IPS-NIHi7 (cell line): Measurements from ENCODE around the gene PCDH15.
A peak's percentile ranks its signal among the peaks of the same experiment; 100 is the strongest.

Source experiments
- DNase-seq: peaks from one replicate; pipeline ENCODE4 v3.0.0; 2012; ENCODE audit warnings: mixed read lengths; ENCODE audit errors: extremely low spot score

Gene PCDH15

GRCh38 chr10:54130394-54130793 lies 670.6 kb downstream of the PCDH15 start:
- no peak for DNase-seq

GRCh38 chr10:54125098-54125747 lies 675.8 kb downstream of the PCDH15 start:
- DNase-seq = no peak

GRCh38 chr10:54124209-54124885 lies 676.7 kb downstream of the PCDH15 start:
- DNase-seq = no peak

- DNase-seq = no peak
Observed at GRCh38 chr10:54120806-54121205, 680.2 kb downstream of the PCDH15 start.

GRCh38 chr10:54108961-54109360 lies 692.1 kb downstream of the PCDH15 start:
- DNase-seq = no peak

- no peak for DNase-seq
Observed at GRCh38 chr10:54096892-54097291, 704.1 kb downstream of the PCDH15 start.

GRCh38 chr10:54094321-54094720 lies 706.7 kb downstream of the PCDH15 start:
- DNase-seq = peak; percentile 26

- DNase-seq = no peak
Observed at GRCh38 chr10:54091237-54091636, 709.8 kb downstream of the PCDH15 start.

GRCh38 chr10:54081950-54082349 lies 719.1 kb downstream of the PCDH15 start:
- DNase-seq = no peak

GRCh38 chr10:54067361-54067760 lies 733.7 kb downstream of the PCDH15 start:
- DNase-seq = no peak

GRCh38 chr10:54066646-54067045 lies 734.4 kb downstream of the PCDH15 start:
- no peak for DNase-seq

- no peak for DNase-seq
Observed at GRCh38 chr10:54065106-54065505, 735.9 kb downstream of the PCDH15 start.

GRCh38 chr10:54064215-54064614 lies 736.8 kb downstream of the PCDH15 start:
- no peak for DNase-seq

GRCh38 chr10:54063514-54063913 lies 737.5 kb downstream of the PCDH15 start:
- no peak for DNase-seq

- no peak for DNase-seq
Observed at GRCh38 chr10:54060572-54060971, 740.5 kb downstream of the PCDH15 start.

- DNase-seq = no peak
Observed at GRCh38 chr10:54057357-54057756, 743.7 kb downstream of the PCDH15 start.

- no peak for DNase-seq
Observed at GRCh38 chr10:54026340-54026739, 774.7 kb downstream of the PCDH15 start.

- DNase-seq = no peak
Observed at GRCh38 chr10:54011117-54011516, 789.9 kb downstream of the PCDH15 start.

- DNase-seq = no peak
Observed at GRCh38 chr10:54010337-54010933, 790.6 kb downstream of the PCDH15 start.

GRCh38 chr10:54009672-54010071 lies 791.4 kb downstream of the PCDH15 start:
- DNase-seq = no peak

GRCh38 chr10:54002077-54002476 lies 799.0 kb downstream of the PCDH15 start:
- no peak for DNase-seq

- DNase-seq = no peak
Observed at GRCh38 chr10:53997953-53998352, 803.1 kb downstream of the PCDH15 start.

GRCh38 chr10:53990799-53991238 lies 810.2 kb downstream of the PCDH15 start:
- no peak for DNase-seq
